Measurements from ENCODE around the gene PUM1.
"Not testable (repeated sequence)": the region's sequence is repeated elsewhere in the genome, so short reads cannot be mapped to it uniquely, and the experiment has no call there.

The PUM1 gene

DNA sequence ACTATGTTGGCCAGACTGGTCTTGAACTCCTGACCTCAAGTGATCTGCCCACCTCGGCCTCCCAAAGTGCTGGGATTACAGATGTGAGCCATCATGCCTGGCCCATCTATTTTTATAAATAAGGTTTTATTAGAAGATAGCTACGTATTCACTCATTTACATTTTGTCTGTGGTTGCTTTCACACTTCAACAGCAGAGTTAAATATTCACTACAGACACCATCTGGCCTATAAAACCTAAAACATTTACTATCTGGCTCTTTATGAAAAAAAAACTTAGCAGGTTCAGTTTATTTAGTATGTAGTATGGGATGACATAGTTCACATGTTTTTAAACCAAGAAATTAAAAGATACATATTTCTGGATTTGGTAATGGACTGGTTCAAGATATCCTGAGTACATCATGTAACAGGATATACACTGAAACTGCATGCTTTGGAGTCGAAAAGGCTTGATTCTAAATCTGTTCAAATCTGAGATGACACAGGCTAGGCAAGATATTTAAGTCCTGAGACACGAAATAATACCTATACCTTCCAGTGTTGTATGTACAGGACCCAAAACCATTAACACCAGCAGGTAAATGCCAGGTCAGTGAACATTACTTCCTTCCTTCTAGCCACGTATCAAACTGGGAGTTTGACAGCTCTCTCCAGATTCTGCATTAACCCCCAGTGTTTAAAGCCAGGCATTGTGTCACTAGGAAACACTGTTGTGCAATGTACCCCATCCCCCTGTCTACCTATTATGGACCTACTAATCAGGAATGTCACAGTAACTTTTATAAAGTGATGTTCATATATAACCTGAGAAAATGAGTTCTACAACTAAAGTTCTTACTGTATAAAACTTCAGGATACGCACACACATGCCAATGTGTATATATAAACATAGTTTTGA lies 102.7 kb downstream of the PUM1 start:
- peaks cover 12% of the 10 kb centered on the region for H3K36me3 ChIP-seq (ENCODE audit: control insufficient read depth, insufficient read depth, low read length)
- H3K4me1 ChIP-seq (ENCODE audit: control insufficient read depth, insufficient read depth, low read length) = peaks cover 6% of the 10 kb centered on the region

GRCh38 chr1:30957560-30958222 lies 107.8 kb downstream of the PUM1 start:
- H3K4me3 ChIP-seq (ENCODE audit: low read length) = no peak overlapping the region
- peaks cover 5% of the 10 kb centered on the region for H3K36me3 ChIP-seq (ENCODE audit: control insufficient read depth, insufficient read depth, low read length)
- no peaks in the 10 kb centered on the region for H3K9me3 ChIP-seq (ENCODE audit: control insufficient read depth, low read length)
- no peak overlapping the region for H3K9ac ChIP-seq (ENCODE audit: low read length)
- H3K4me1 ChIP-seq (ENCODE audit: control insufficient read depth, insufficient read depth, low read length) = no peaks in the 10 kb centered on the region
- H3K27me3 ChIP-seq (ENCODE audit: control insufficient read depth, insufficient read depth, low read length) = no peaks in the 10 kb centered on the region

More for the DNA sequence above, 102.7 kb downstream of the PUM1 start:
- H3K9me3 ChIP-seq (ENCODE audit: control insufficient read depth, low read length) = no peaks in the 10 kb centered on the region
- no peak overlapping the region for H3K4me3 ChIP-seq (ENCODE audit: low read length)
- H3K27me3 ChIP-seq (ENCODE audit: control insufficient read depth, insufficient read depth, low read length) = no peaks in the 10 kb centered on the region
- no peak overlapping the region for H3K9ac ChIP-seq (ENCODE audit: low read length)

GRCh38 chr1:30955448-30956015 lies 110.0 kb downstream of the PUM1 start:
- Histone ChIP-seq H3K9me3 (ENCODE audit: control insufficient read depth, low read length) (no peaks in the 10 kb centered on the region), H3K4me3 (ENCODE audit: low read length) (no peak overlapping the region), H3K4me1 (ENCODE audit: control insufficient read depth, insufficient read depth, low read length) (no peaks in the 10 kb centered on the region), H3K9ac (ENCODE audit: low read length) (no peak overlapping the region), H3K36me3 (ENCODE audit: control insufficient read depth, insufficient read depth, low read length) (peaks cover 13% of the 10 kb centered on the region), H3K27me3 (ENCODE audit: control insufficient read depth, insufficient read depth, low read length) (no peaks in the 10 kb centered on the region)

GRCh38 chr1:30953685-30954084 lies 111.8 kb downstream of the PUM1 start:
- H3K4me1 ChIP-seq (ENCODE audit: control insufficient read depth, insufficient read depth, low read length) = no peaks in the 10 kb centered on the region
- H3K4me3 ChIP-seq (ENCODE audit: low read length) = no peak overlapping the region
- no peaks in the 10 kb centered on the region for H3K9me3 ChIP-seq (ENCODE audit: control insufficient read depth, low read length)
- H3K36me3 ChIP-seq (ENCODE audit: control insufficient read depth, insufficient read depth, low read length) = peaks cover 13% of the 10 kb centered on the region
- H3K9ac ChIP-seq (ENCODE audit: low read length) = no peak overlapping the region
- no peaks in the 10 kb centered on the region for H3K27me3 ChIP-seq (ENCODE audit: control insufficient read depth, insufficient read depth, low read length)

DNA sequence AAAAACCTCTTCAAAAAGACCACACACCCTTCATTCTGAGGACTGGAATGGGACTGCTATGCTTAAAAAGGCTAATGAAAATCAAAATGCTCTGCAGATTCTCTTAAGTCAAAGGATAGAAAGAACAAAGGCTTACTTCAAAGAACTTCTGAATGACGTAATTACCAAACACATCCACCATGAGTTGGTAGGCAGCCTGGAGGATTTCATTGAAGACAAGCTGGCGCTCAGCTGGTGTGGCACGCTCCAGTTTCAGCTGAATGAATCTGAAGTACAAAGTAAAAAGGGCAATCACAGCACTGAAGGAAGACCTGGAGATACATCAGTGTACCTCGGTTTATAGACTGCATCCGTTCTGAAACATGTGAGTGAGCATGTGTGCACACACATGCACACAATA lies 113.4 kb downstream of the PUM1 start:
- Histone ChIP-seq H3K36me3 (ENCODE audit: control insufficient read depth, insufficient read depth, low read length) (peaks cover 18% of the 10 kb centered on the region), H3K9me3 (ENCODE audit: control insufficient read depth, low read length) (no peaks in the 10 kb centered on the region)

GRCh38 chr1:30950700-30951099 lies 114.8 kb downstream of the PUM1 start:
- Histone ChIP-seq H3K36me3 (ENCODE audit: control insufficient read depth, insufficient read depth, low read length) (peaks cover 18% of the 10 kb centered on the region), H3K9ac (ENCODE audit: low read length) (no peak overlapping the region), H3K9me3 (ENCODE audit: control insufficient read depth, low read length) (no peaks in the 10 kb centered on the region), H3K27me3 (ENCODE audit: control insufficient read depth, insufficient read depth, low read length) (no peaks in the 10 kb centered on the region), H3K4me1 (ENCODE audit: control insufficient read depth, insufficient read depth, low read length) (no peaks in the 10 kb centered on the region), H3K4me3 (ENCODE audit: low read length) (no peak overlapping the region)

More for the DNA sequence above, 113.4 kb downstream of the PUM1 start:
- Histone ChIP-seq H3K4me1 (ENCODE audit: control insufficient read depth, insufficient read depth, low read length) (no peaks in the 10 kb centered on the region), H3K9ac (ENCODE audit: low read length) (no peak overlapping the region), H3K27me3 (ENCODE audit: control insufficient read depth, insufficient read depth, low read length) (no peaks in the 10 kb centered on the region), H3K4me3 (ENCODE audit: low read length) (no peak overlapping the region)

DNA sequence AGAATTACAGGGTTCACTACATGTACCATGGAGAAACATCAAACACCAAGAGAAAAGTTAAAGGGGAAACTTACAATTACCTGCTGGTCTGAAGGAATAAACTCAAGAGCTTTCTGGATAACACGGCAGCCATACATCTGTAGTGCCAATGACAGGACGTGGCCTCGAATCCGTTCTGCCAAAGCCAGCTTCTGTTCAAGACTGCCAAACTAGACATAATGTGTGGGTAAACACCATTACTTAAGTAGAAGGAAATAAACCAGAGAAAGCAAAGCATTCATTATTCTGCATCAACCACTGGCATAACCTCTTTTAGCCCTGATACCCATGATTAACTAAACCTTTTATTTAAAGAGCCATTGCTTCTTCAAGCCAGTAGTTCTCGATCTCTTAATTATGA lies 115.5 kb downstream of the PUM1 start:
- H3K36me3 ChIP-seq (ENCODE audit: control insufficient read depth, insufficient read depth, low read length) = peaks cover 18% of the 10 kb centered on the region

DNA sequence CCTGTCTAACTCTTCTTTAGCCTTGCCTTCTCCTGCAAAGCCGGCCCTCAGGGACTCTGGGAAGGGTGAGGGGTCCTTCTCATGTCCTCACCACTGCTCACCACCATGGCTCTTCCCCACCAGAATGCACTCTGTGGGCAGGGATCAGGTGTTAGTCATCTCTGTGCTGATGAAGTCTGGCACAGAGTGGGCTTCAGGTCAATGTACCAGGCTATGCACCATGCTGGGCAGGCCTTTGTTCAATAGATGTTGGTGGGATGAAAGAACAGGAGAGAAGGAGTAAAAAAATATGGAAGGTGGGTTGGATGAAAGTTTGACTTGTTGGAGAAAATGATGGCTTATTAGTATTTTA lies 116.1 kb downstream of the PUM1 start:
- H3K27me3 ChIP-seq (ENCODE audit: control insufficient read depth, insufficient read depth, low read length); H3K9ac ChIP-seq (ENCODE audit: low read length); H3K4me1 ChIP-seq (ENCODE audit: control insufficient read depth, insufficient read depth, low read length); H3K4me3 ChIP-seq (ENCODE audit: low read length); H3K9me3 ChIP-seq (ENCODE audit: control insufficient read depth, low read length): not testable (repeated sequence)
- peaks cover 18% of the 10 kb centered on the region for H3K36me3 ChIP-seq (ENCODE audit: control insufficient read depth, insufficient read depth, low read length)

More for the DNA sequence above, 115.5 kb downstream of the PUM1 start:
- no peak overlapping the region for H3K9ac ChIP-seq (ENCODE audit: low read length)
- H3K4me3 ChIP-seq (ENCODE audit: low read length) = no peak overlapping the region
- no peaks in the 10 kb centered on the region for H3K4me1 ChIP-seq (ENCODE audit: control insufficient read depth, insufficient read depth, low read length)
- H3K9me3 ChIP-seq (ENCODE audit: control insufficient read depth, low read length) = no peaks in the 10 kb centered on the region
- H3K27me3 ChIP-seq (ENCODE audit: control insufficient read depth, insufficient read depth, low read length) = no peaks in the 10 kb centered on the region

DNA sequence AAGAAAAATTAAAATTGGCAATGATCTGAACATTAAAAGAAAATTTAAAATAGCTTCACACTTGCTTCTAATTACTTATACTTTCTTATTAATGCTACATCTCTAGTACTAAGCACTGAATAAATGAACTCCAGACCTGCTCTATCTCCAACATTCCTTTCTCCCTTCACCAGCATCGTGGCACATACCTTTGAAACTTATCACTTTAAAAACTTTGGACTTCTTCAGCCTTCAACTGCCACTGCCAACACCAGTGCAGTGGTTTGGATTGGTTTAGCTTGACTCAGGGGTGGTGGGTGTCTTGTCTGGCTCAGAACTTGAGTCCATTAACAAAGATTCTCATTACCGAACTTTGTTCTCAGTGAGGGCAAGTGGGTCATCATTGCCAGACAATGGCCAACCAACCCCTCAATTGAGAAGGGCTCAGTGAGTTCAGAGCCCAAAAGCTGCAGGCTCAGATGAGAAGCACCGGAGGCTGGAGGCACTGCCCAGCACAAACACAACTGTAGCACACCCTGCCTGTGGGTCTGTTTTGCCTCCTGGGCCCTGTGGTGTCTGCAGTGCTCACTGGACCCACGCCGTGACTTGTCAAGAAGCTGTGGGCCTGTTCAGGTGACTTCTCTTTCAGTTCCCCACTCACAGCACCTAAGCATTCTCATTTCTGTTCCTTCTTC lies 116.6 kb downstream of the PUM1 start:
- not testable (repeated sequence) for H3K4me3 ChIP-seq (ENCODE audit: low read length); H3K9me3 ChIP-seq (ENCODE audit: control insufficient read depth, low read length); H3K4me1 ChIP-seq (ENCODE audit: control insufficient read depth, insufficient read depth, low read length); H3K27me3 ChIP-seq (ENCODE audit: control insufficient read depth, insufficient read depth, low read length); H3K9ac ChIP-seq (ENCODE audit: low read length)
- H3K36me3 ChIP-seq (ENCODE audit: control insufficient read depth, insufficient read depth, low read length) = peaks cover 18% of the 10 kb centered on the region

GRCh38 chr1:30948278-30948677 lies 117.2 kb downstream of the PUM1 start:
- H3K36me3 ChIP-seq (ENCODE audit: control insufficient read depth, insufficient read depth, low read length) = peaks cover 17% of the 10 kb centered on the region
- no peaks in the 10 kb centered on the region for H3K27me3 ChIP-seq (ENCODE audit: control insufficient read depth, insufficient read depth, low read length)
- H3K4me1 ChIP-seq (ENCODE audit: control insufficient read depth, insufficient read depth, low read length) = no peaks in the 10 kb centered on the region
- no peaks in the 10 kb centered on the region for H3K9me3 ChIP-seq (ENCODE audit: control insufficient read depth, low read length)
- H3K9ac ChIP-seq (ENCODE audit: low read length) = no peak overlapping the region
- no peak overlapping the region for H3K4me3 ChIP-seq (ENCODE audit: low read length)

DNA sequence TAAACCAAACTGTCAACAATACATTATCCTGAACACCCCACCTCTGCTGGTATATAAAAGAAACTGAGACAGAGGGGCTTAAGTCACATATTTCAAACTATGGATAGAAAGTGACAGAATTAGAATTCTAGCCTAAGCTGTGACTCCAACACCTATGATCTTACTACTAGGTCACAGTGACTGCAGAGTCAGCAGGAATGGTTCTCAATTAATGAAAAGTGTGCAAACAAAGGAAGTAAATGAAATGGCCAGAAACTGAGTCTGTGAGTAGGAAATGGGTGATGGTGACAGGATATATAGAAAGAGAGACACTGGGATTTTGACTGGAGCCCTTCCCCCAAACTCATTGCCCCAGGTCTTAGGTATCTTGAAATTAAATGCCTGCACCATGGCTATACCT lies 118.3 kb downstream of the PUM1 start:
- Histone ChIP-seq H3K27me3 (ENCODE audit: control insufficient read depth, insufficient read depth, low read length) (no peaks in the 10 kb centered on the region), H3K9me3 (ENCODE audit: control insufficient read depth, low read length) (no peaks in the 10 kb centered on the region), H3K36me3 (ENCODE audit: control insufficient read depth, insufficient read depth, low read length) (peaks cover 18% of the 10 kb centered on the region), H3K4me1 (ENCODE audit: control insufficient read depth, insufficient read depth, low read length) (no peaks in the 10 kb centered on the region), H3K4me3 (ENCODE audit: low read length) (no peak overlapping the region), H3K9ac (ENCODE audit: low read length) (no peak overlapping the region)

All from mucosa of stomach (tissue), 1 donor.